ENCODE results near the gene ZNFX1. TPM values are rescaled to one million over a fixed set of nuclear protein-coding genes. Genes with fewer than 3 reads are reported as not detected.

Gene ZNFX1
- total RNA-seq, 1 experiment from 2014 or later: 15.5 TPM

GRCh38 chr20:49292010-49292409, 14.2 kb upstream of the ZNFX1 start:
- no peak for DNase-seq (ENCODE audit: low read depth)

- DNase-seq (ENCODE audit: low read depth): no peak
Measured at GRCh38 chr20:49291200-49291599, 13.3 kb upstream of the ZNFX1 start.

GRCh38 chr20:49290608-49291191, 12.8 kb upstream of the ZNFX1 start:
- DNase-seq (ENCODE audit: low read depth): no peak

DNA sequence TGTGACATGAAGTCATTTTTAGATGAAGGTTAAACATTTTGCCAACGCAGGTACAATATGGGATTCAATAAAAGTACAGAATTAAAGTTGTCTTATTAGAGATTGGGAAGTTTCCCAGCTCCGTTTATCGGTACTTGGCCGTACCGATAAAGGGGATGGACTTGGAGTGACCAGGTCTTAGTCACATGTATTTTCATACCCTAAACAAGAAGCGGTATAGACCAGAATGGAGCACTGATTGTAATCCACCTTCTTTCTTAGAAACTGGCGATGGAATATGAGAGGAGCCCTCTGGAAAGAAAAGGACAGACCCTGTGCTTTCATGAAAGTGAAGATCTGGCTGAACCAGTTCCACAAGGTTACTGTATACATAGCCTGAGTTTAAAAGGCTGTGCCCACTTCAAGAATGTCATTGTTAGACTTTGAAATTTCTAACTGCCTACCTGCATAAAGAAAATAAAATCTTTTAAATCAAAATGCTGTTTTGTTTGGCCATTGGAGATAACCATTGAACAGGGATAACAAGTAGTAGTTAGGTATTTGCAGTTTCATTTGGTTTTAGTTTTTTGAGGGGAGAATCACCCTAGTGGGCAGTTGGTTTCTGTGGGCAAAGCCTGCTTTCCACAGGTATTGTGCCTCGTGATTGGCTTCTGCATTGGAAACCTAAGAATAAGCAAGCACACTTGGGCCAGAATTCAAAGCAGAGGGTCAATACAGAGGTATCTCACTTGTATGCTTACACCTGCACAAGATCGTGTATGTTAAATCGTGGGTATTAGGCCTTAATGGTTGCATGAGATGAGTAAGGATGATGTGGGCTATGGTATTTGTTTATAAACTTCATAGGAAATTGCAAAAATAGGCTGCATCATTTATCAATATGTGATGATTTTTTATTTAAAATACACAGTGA, 11.2 kb upstream of the ZNFX1 start:
- no peak for DNase-seq (ENCODE audit: low read depth)

- no peak for DNase-seq (ENCODE audit: low read depth)
Measured at GRCh38 chr20:49288250-49288751, 10.4 kb upstream of the ZNFX1 start.

- no peak for DNase-seq (ENCODE audit: low read depth)
Measured at GRCh38 chr20:49287555-49288249, 9.8 kb upstream of the ZNFX1 start.

GRCh38 chr20:49286689-49287551, 9.1 kb upstream of the ZNFX1 start:
- no peak for DNase-seq (ENCODE audit: low read depth)

DNA sequence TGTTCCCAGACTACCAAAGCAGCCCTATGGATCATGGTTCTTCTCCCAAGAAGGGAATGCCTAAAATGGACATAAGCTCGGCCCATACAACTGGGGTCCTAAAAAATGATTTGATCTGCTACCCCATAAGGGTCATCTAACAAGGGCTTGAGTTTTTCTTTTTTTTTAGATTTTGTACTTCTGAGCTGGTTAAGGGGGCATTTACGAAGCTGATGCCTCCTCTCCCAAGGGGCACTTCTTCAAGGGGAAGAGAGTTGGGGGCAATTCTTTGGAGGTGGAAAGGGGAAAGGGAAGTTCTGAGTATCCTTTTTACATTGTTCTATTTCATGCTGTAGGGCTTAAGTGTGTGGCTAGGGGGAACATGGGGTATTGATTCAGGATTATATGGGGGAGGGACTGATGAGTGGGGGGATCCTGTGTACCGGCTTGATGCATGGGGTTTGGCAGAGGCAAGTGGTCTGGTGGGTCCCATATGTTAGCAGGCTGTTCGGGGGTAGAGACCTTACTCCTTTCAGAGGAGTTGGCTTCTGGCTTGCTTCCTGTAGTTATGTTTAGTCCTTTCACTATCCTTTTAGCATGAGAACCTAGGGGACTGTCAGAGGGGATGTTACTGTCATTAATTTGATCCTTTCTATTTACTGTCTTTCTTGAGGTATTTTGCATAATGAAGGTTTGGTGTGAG, 8.1 kb upstream of the ZNFX1 start:
- no peak for DNase-seq (ENCODE audit: low read depth)

GRCh38 chr20:49285233-49285668, 7.4 kb upstream of the ZNFX1 start:
- DNase-seq (ENCODE audit: low read depth): no peak

GRCh38 chr20:49284818-49285217, 7.0 kb upstream of the ZNFX1 start:
- DNase-seq (ENCODE audit: low read depth): no peak

DNA sequence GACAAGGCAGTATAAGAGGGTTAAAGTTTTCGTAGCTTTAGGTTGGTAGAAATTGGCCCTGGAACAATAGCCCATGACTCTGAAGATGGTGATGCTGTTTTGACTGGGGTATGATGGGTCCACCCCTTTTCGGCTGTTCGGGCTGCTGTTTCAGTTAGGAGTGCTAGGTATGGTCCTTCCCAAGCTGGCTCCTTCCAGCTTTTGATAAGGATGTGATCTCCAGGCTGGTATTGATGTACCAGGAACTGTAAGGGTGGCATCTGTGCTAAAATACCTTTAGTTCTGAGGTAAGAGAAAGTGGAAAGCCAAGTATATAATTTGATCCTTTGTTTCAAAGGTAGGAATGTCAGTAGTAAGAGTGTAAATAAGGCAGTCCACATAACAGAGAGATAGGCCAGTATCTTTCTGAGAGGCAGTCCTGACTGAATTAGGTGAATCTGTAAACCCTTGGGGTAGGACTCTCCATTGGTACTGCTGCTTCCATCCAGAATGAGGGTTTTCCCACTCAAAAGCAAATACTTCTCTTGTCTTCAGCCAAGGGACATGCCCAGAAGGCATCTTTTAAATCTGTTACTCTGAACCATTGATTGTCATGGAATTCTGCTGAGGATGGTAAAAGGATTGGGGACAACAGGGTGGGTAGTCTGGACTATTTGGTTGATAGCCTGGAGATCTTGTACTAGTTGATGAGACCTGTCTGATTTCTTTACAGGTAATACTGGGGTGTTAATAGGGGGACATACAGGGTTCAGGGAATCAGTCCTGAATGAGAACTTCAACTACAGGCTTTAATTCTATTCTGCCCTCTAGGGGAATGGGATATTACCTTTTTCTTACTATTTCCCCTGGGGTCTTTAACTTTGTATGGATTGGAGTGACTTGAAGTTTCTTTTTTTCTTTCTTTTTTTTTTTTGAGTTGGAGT, 6.1 kb upstream of the ZNFX1 start:
- DNase-seq (ENCODE audit: low read depth): no peak

DNA sequence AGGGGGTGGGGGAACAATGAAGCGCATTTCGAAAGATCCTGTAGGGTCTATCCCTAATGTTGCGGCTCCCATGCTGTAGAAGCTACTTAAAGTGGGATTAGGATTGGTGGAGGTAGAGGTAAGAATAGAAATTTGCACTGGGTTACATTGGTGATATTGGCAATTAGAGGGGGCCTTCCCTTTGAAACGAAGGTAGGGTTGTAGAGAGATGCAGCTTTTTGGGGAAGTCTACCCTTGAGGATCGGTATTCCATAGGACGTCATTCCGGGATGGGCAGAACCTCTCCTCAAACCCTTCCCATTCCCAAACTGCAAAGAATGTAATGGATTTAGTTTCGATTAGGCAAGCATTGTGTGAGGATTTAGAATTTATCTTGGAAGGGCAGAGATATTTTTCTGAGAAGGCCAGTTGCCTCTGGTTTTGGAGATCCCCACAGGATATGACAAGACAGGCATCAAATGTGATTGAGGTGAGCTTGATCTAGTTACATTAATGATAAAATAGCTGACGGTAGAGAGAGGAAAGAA, 5.4 kb upstream of the ZNFX1 start:
- no peak for DNase-seq (ENCODE audit: low read depth)

DNA sequence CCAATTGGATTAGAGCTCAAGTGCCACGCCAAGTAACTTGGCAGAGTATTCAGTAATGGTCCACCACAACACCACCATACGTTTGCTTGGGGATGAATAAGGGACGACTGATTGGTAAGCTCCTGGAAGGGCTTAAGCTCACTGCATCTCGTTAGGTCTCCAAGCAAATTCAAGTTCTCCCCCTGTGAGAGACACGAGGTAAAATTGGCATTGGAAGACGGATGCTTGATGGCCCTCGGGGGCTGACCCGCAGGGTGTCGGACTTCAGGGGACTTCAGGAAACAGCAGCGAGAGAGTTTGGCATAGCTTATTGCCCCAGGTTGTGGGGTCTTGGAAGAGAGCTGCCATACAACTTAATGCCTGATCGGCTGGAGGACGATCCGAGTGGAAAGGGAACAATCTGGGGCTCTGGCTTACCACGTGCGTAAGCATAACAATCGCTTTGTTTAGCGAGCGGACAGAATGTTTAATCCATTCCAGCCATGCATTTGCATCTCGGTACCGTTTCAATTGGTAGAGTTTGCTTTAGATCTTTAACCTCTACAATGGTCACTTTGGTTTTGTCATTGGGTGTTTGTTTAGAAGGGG, 4.8 kb upstream of the ZNFX1 start:
- no peak for DNase-seq (ENCODE audit: low read depth)

GRCh38 chr20:49281913-49282467, 4.1 kb upstream of the ZNFX1 start:
- no peak for DNase-seq (ENCODE audit: low read depth)

GRCh38 chr20:49281059-49281912, 3.4 kb upstream of the ZNFX1 start:
- DNase-seq (ENCODE audit: low read depth): no peak

DNA sequence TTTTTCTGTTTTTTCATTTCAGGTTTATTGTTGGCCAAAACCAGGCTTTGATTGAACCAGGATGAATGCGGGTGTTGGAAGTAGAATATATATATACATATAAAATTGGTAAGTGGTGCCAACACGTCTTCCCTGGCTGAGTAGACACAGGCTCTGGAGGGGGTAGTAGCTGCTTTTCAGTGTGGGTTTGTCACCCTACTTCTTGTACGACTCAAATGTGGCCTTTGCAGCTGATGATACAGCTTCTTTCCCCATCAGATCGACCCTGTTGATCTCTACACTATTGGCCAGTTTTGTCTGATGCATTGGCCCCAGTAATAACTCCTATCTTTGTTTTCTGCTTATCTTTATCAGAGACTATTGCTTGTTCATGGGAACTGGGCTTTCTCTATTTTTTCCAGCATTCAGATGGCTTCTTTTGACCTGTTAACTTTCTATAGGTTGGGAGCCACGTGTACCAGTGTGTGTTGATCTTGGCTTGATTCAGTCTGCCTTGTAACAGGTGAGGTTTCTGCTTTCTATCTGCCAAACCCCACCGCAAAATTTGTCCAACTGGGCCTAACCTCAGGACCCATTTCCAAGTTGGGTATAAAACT, 2.7 kb upstream of the ZNFX1 start:
- DNase-seq (ENCODE audit: low read depth): no peak

GRCh38 chr20:49279677-49280462, 2.0 kb upstream of the ZNFX1 start:
- DNase-seq (ENCODE audit: low read depth): no peak

Measured in Daoy (cell line).